WI38 (cell line): Measurements from ENCODE around the gene HLA-E.
A peak's percentile ranks its signal among the peaks of the same experiment; 100 is the strongest.

Source experiments
- H3K4me3 ChIP-seq: 2 replicates; pipeline ENCODE4 v1.5.1; 2011; ENCODE audit warnings: low read depth, mild to moderate bottlenecking, control low read depth, low read length
- CTCF ChIP-seq: IDR thresholded peaks from 2 replicates; pipeline ENCODE4 v1.5.1; 2012; ENCODE audit warnings: low read depth, mild to moderate bottlenecking, control low read depth, low read length

The HLA-E gene

GRCh38 chr6:30489081-30490025, at the start of gene HLA-E:
Gene HLA-E (plus strand): TSS chr6:30489509. CDS start chr6:30489532, 23 bp downstream.
- H3K4me3 ChIP-seq: peak within 1 kb of the TSS; percentile 96
- no peak for TF ChIP-seq CTCF

GRCh38 chr6:30441171-30441570, 48.1 kb upstream of the HLA-E start:
- H3K4me3 ChIP-seq: no peak overlapping the region
- TF ChIP-seq CTCF: no peak

GRCh38 chr6:30443657-30444450, 45.5 kb upstream of the HLA-E start:
- H3K4me3 ChIP-seq: no peak overlapping the region
- no peak for TF ChIP-seq CTCF

DNA sequence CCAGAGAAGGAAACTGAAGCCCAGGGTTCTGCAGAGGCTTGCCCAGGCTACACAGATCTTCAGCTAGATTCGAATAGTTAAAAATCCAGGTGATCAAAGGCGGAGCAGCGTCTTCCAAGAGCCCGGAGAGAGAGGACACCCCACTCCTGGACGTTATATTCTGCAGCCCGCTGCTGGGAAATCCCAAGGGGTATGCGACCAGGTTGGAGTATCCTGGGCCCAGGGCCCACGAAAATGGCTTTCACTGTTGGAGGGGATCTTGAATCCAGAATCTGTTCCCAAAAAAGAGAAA, 44.9 kb upstream of the HLA-E start:
- no peak for TF ChIP-seq CTCF
- no peak overlapping the region for H3K4me3 ChIP-seq

DNA sequence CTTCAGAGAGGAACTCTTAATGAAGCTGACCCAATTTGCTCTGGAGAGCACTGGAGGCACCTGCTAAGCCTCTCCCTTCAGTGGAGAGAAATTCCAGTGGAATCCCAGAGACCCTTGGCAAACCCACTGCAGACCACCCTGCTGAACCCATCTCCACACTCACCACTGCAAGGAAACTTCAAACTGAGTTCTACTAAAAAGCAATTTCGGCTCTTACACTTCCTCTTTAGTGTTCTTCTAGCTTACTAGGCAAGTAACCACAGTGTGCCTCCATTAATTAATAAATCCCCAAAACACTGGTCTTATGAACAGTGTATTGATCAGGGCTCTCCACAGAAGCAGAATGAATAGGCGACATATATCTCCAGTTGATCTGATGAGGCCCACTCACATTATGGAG, 43.0 kb upstream of the HLA-E start:
- no peak overlapping the region for H3K4me3 ChIP-seq
- TF ChIP-seq CTCF: no peak

- TF ChIP-seq CTCF: no peak
Measured at GRCh38 chr6:30447237-30447636, 42.1 kb upstream of the HLA-E start.

GRCh38 chr6:30450548-30450908, 38.8 kb upstream of the HLA-E start:
- no peak for TF ChIP-seq CTCF
- H3K4me3 ChIP-seq: no peak overlapping the region; the same call in 1 of the 2 replicates

More at GRCh38 chr6:30447237-30447636, 42.1 kb upstream of the HLA-E start:
- no peak overlapping the region for H3K4me3 ChIP-seq
